H1 (cell line): ENCODE measurements around the gene PGLYRP1. TPM values are rescaled to one million over a fixed set of nuclear protein-coding genes. Genes with fewer than 3 reads are reported as not detected.

Experiments
- CHD2 ChIP-seq: IDR thresholded peaks from 2 replicates; pipeline ENCODE4 v1.6.1; 2012; ENCODE audit warnings: low read length, improper control_type of control experiment
- GTF2F1 ChIP-seq: IDR thresholded peaks from 2 replicates; pipeline ENCODE4 v1.6.1; 2012; ENCODE audit warnings: low read depth, low read length, improper control_type of control experiment, borderline replicate concordance
- KDM1A ChIP-seq: fragments of 200-600, 300-600 bp; sonication (generic); IDR thresholded peaks from 2 replicates; pipeline ENCODE4 v1.7.1; 2016; ENCODE audit warnings: mild to moderate bottlenecking, low read length, borderline replicate concordance
- MAFK ChIP-seq: IDR thresholded peaks from 2 replicates; pipeline ENCODE4 v1.6.1; 2012; ENCODE audit warnings: low read depth, mild to moderate bottlenecking, improper control_type of control experiment, low read length
- POLR2A ChIP-seq, 2 experiments: IDR thresholded peaks; 1 replicate in 1 of 2; 2 replicates in 1 of 2; pipeline ENCODE4 v1.6.1; 2011; ENCODE audit warnings: low read depth in 2 of 2, low read length in 2 of 2, mild to moderate bottlenecking in 2 of 2; ENCODE audit errors: control extremely low read depth in 1 of 2
- SIN3A ChIP-seq, 2 experiments: IDR thresholded peaks in 1 of 2; conservative IDR thresholded peaks in 1 of 2; 2 replicates each; pipeline ENCODE4 v1.6.1; 2011 to 2012; ENCODE audit warnings: low read length in 2 of 2, improper control_type of control experiment in 1 of 2, low read depth in 1 of 2, mild to moderate bottlenecking in 1 of 2
- SIRT6 ChIP-seq: IDR thresholded peaks from one replicate; pipeline ENCODE4 v1.7.1; 2012; ENCODE audit warnings: low read length, inconsistent platforms
- polyA plus RNA-seq, 7 experiments: library from polyadenylated mRNA; depleted of rRNA in 3 of 7; stranded (reverse) in 5 of 7; unstranded in 2 of 7; fragments of >200 nt in 5 of 7; fragments of 200-250 nt in 2 of 7; gene quantifications; 1 replicate in 5 of 7; 2 replicates in 1 of 7; 4 replicates in 1 of 7; pipeline versions ENCODE4 v1.2.1 to v1.2.3, GENCODE V29; 2011 to 2013; ENCODE audit warnings: missing spikeins in 2 of 7, mixed read lengths in 2 of 7
- total RNA-seq: library from RNA; stranded (reverse); fragmentation: NEBNext Ultra II Directional; extraction: Animal tissue kit (Norgen Biotek cat#: 25700); gene quantifications from 2 replicates; pipeline ENCODE4 v1.2.1, GENCODE V29; 2021
- TF ChIP-seq, protein P1 (sequence below): fragments of 300-600 bp; sonication (generic); IDR thresholded peaks from 2 replicates; pipeline ENCODE4 v1.7.1; 2012; ENCODE audit warnings: low read length, moderate library complexity, mild to moderate bottlenecking, inconsistent platforms; ENCODE audit not compliant: insufficient replicate concordance
- TF ChIP-seq, protein P2 (sequence below): IDR thresholded peaks from 2 replicates; pipeline ENCODE4 v1.6.1; 2012; ENCODE audit warnings: inconsistent platforms

Gene PGLYRP1
- total and polyA plus RNA-seq, 2 of the 8 experiments (the other 6 are each of a cell fraction or from before 2014, with no cell fraction given), result not detected

GRCh38 chr19:46068345-46069258 is 45.7 kb upstream of the PGLYRP1 start (continued):
- TF ChIP-seq, protein P1, sequence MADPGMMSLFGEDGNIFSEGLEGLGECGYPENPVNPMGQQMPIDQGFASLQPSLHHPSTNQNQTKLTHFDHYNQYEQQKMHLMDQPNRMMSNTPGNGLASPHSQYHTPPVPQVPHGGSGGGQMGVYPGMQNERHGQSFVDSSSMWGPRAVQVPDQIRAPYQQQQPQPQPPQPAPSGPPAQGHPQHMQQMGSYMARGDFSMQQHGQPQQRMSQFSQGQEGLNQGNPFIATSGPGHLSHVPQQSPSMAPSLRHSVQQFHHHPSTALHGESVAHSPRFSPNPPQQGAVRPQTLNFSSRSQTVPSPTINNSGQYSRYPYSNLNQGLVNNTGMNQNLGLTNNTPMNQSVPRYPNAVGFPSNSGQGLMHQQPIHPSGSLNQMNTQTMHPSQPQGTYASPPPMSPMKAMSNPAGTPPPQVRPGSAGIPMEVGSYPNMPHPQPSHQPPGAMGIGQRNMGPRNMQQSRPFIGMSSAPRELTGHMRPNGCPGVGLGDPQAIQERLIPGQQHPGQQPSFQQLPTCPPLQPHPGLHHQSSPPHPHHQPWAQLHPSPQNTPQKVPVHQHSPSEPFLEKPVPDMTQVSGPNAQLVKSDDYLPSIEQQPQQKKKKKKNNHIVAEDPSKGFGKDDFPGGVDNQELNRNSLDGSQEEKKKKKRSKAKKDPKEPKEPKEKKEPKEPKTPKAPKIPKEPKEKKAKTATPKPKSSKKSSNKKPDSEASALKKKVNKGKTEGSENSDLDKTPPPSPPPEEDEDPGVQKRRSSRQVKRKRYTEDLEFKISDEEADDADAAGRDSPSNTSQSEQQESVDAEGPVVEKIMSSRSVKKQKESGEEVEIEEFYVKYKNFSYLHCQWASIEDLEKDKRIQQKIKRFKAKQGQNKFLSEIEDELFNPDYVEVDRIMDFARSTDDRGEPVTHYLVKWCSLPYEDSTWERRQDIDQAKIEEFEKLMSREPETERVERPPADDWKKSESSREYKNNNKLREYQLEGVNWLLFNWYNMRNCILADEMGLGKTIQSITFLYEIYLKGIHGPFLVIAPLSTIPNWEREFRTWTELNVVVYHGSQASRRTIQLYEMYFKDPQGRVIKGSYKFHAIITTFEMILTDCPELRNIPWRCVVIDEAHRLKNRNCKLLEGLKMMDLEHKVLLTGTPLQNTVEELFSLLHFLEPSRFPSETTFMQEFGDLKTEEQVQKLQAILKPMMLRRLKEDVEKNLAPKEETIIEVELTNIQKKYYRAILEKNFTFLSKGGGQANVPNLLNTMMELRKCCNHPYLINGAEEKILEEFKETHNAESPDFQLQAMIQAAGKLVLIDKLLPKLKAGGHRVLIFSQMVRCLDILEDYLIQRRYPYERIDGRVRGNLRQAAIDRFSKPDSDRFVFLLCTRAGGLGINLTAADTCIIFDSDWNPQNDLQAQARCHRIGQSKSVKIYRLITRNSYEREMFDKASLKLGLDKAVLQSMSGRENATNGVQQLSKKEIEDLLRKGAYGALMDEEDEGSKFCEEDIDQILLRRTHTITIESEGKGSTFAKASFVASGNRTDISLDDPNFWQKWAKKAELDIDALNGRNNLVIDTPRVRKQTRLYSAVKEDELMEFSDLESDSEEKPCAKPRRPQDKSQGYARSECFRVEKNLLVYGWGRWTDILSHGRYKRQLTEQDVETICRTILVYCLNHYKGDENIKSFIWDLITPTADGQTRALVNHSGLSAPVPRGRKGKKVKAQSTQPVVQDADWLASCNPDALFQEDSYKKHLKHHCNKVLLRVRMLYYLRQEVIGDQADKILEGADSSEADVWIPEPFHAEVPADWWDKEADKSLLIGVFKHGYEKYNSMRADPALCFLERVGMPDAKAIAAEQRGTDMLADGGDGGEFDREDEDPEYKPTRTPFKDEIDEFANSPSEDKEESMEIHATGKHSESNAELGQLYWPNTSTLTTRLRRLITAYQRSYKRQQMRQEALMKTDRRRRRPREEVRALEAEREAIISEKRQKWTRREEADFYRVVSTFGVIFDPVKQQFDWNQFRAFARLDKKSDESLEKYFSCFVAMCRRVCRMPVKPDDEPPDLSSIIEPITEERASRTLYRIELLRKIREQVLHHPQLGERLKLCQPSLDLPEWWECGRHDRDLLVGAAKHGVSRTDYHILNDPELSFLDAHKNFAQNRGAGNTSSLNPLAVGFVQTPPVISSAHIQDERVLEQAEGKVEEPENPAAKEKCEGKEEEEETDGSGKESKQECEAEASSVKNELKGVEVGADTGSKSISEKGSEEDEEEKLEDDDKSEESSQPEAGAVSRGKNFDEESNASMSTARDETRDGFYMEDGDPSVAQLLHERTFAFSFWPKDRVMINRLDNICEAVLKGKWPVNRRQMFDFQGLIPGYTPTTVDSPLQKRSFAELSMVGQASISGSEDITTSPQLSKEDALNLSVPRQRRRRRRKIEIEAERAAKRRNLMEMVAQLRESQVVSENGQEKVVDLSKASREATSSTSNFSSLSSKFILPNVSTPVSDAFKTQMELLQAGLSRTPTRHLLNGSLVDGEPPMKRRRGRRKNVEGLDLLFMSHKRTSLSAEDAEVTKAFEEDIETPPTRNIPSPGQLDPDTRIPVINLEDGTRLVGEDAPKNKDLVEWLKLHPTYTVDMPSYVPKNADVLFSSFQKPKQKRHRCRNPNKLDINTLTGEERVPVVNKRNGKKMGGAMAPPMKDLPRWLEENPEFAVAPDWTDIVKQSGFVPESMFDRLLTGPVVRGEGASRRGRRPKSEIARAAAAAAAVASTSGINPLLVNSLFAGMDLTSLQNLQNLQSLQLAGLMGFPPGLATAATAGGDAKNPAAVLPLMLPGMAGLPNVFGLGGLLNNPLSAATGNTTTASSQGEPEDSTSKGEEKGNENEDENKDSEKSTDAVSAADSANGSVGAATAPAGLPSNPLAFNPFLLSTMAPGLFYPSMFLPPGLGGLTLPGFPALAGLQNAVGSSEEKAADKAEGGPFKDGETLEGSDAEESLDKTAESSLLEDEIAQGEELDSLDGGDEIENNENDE, result no peak
- no peak for TF ChIP-seq SIN3A (conservative IDR thresholded peaks at IDR 0.05 in 1 of 2, IDR thresholded peaks at IDR 0.05 in 1 of 2; ENCODE audit: low read depth in 1 of 2, low read length in 2 of 2)
- no peak for TF ChIP-seq GTF2F1
- TF ChIP-seq CHD2, result no peak
- no peak for TF ChIP-seq SIRT6
- no peak for TF ChIP-seq MAFK
- TF ChIP-seq, protein P2, sequence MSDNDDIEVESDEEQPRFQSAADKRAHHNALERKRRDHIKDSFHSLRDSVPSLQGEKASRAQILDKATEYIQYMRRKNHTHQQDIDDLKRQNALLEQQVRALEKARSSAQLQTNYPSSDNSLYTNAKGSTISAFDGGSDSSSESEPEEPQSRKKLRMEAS, result no peak
- no peak for TF ChIP-seq KDM1A
- TF ChIP-seq POLR2A (IDR thresholded peaks at IDR 0.05; ENCODE audit: control extremely low read depth in 1 of 2, low read depth in 2 of 2, low read length in 2 of 2), result no peak
